H54 (cell line): ENCODE data around the gene CSNK2B.

Experiments used
- DNase-seq: peaks from one replicate; pipeline ENCODE4 v3.0.0; 2011; ENCODE audit warnings: low spot score, mixed read lengths; ENCODE audit not compliant: insufficient read length
- FAIRE-seq: peaks from 3 replicates; lab custom pipeline; 2011; peaks lifted over from hg19 to GRCh38; lab: Jason Lieb, UNC
- POLR2A ChIP-seq: IDR thresholded peaks from 2 replicates; pipeline ENCODE4 v1.6.1; 2011; ENCODE audit warnings: low read depth, mild to moderate bottlenecking, low read length

CSNK2B gene

GRCh38 chr6:31651602-31652191 lies 14.2 kb upstream of the CSNK2B start:
- peak; percentile 78 for DNase-seq
- no peak for TF ChIP-seq POLR2A
- no peak for FAIRE-seq

GRCh38 chr6:31652925-31653724 lies 12.8 kb upstream of the CSNK2B start:
- 0 out of 2 replicates have a peak, but pooled peaks have one; percentile 29 for TF ChIP-seq POLR2A
- peak; percentile 50 for FAIRE-seq
- DNase-seq: peak; percentile 69

GRCh38 chr6:31654574-31655348 lies 11.1 kb upstream of the CSNK2B start:
- TF ChIP-seq POLR2A: no peak
- FAIRE-seq: no peak
- DNase-seq: no peak

- FAIRE-seq: no peak
- no peak for TF ChIP-seq POLR2A
- DNase-seq: no peak
Observed at GRCh38 chr6:31655349-31656237, 10.3 kb upstream of the CSNK2B start, which contains the start of gene APOM. APOM (plus strand) TSS chr6:31655894; CDS start chr6:31655967, 73 bp downstream.

GRCh38 chr6:31657406-31658157 lies 8.3 kb upstream of the CSNK2B start:
- TF ChIP-seq POLR2A: no peak
- no peak for DNase-seq
- no peak for FAIRE-seq

- no peak for DNase-seq
- TF ChIP-seq POLR2A: no peak
- FAIRE-seq: no peak
Observed at GRCh38 chr6:31658158-31658688, 7.7 kb upstream of the CSNK2B start.

- FAIRE-seq (no peak), DNase-seq (no peak)
- TF ChIP-seq POLR2A: no peak
Observed at GRCh38 chr6:31658983-31659648, 6.8 kb upstream of the CSNK2B start.

GRCh38 chr6:31659649-31660380 lies 6.1 kb upstream of the CSNK2B start:
- FAIRE-seq: no peak
- TF ChIP-seq POLR2A: no peak
- no peak for DNase-seq

GRCh38 chr6:31660381-31661261 lies 5.3 kb upstream of the CSNK2B start, which contains the start of gene C6orf47:
C6orf47 (minus strand) TSS chr6:31660778; CDS start chr6:31659947, 831 bp downstream.
- peak; percentile 79 for TF ChIP-seq POLR2A
- FAIRE-seq (no peak), DNase-seq (peak; percentile 81)

GRCh38 chr6:31661262-31662123 lies 4.4 kb upstream of the CSNK2B start:
- TF ChIP-seq POLR2A: no peak
- FAIRE-seq (no peak), DNase-seq (no peak)
